Activated naive CD4-positive, alpha-beta T cell treated with anti-CD3 and anti-CD28 coated beads, Interleukin-2, amount 50 U/mL, for 72 hours (primary cell): ENCODE data around the gene FIBCD1. TPM values are rescaled to one million over a fixed set of nuclear protein-coding genes. Genes with fewer than 3 reads are reported as not detected.

Experiments used
- ATAC-seq, 2 donors: fragments of 150-1000 bp; cut with Tn5 transposase; 2 replicates each; pipeline ENCODE4 v1.10.0; 2021; ENCODE audit warnings: mild to moderate bottlenecking in 2 of 2, moderate library complexity in 2 of 2
- DNase-seq, 2 donors: peaks; one replicate each; pipeline ENCODE4 v3.0.0; 2021 to 2022; ENCODE audit warnings: low spot score in 2 of 2
- H3K27ac Mint-ChIP-seq, 2 donors: one replicate each; pipeline ENCODE4 v1.8.0; 2022; ENCODE audit warnings: mild to moderate bottlenecking in 2 of 2, mixed read lengths in 2 of 2
- H3K36me3 Mint-ChIP-seq, 2 donors: one replicate each; pipeline ENCODE4 v1.8.0; 2022; ENCODE audit warnings: mixed read lengths in 2 of 2
- H3K9me3 Mint-ChIP-seq, 2 donors: one replicate each; pipeline ENCODE4 v1.8.0; 2022; ENCODE audit warnings: mixed read lengths in 2 of 2
- total RNA-seq, 2 donors: library from RNA; stranded (reverse); gene quantifications; one replicate each; pipeline ENCODE4 v1.2.3, GENCODE V29; 2022

The FIBCD1 gene
- total RNA-seq, 2 donors from 2014 or later: not detected

DNA sequence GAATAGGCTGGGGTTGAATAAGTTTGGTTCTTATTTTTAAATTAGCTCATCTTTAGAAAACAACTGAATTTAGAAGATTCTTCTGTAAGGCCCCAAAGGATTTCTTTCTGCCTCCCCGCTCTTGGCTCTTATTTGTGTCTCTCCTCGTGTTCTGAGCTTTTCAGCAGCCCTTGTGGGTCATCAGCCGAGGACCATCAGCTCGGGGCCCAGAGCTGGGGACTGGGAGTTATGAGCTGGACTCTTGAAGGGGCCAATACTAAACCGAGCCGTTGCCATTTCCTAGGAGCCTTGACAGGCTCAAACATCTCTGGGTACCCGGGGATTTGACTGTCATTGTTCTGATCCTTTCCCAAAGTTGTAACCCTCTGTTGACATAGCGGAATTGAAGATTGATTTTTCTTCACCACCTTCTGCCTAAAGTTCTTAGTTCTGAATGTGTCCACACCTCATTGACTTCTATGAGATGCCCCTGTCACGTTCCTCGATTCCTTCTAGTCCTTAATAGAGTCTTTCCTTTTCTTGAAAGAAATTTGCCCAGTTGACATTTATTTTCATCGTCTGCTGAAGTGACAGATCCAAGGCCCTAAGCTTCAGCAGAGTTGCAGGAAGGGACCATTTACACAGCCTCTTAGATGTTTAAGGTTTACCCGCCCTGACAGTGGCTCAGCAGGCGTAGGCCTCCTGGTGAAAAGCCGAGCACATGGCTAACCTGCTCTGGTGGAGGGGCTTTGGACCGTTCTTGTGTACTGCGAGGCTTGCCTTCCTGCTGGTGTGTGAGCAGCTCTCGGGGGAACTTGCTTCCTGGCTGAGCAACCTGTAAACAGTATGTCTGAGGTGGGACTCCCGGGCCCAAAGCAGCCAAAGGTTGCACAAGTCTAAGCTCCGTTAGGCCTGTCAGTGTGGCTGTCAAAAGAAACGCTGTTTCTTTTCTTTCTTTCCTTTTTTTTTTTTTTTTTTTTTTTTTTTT lies 80.0 kb downstream of the FIBCD1 start:
- no peaks in the 10 kb centered on the region for H3K9me3 Mint-ChIP-seq
- DNase-seq (no peak), ATAC-seq (no peak)
- no peaks in the 10 kb centered on the region for H3K36me3 Mint-ChIP-seq
- no peak overlapping the region for H3K27ac Mint-ChIP-seq

DNA sequence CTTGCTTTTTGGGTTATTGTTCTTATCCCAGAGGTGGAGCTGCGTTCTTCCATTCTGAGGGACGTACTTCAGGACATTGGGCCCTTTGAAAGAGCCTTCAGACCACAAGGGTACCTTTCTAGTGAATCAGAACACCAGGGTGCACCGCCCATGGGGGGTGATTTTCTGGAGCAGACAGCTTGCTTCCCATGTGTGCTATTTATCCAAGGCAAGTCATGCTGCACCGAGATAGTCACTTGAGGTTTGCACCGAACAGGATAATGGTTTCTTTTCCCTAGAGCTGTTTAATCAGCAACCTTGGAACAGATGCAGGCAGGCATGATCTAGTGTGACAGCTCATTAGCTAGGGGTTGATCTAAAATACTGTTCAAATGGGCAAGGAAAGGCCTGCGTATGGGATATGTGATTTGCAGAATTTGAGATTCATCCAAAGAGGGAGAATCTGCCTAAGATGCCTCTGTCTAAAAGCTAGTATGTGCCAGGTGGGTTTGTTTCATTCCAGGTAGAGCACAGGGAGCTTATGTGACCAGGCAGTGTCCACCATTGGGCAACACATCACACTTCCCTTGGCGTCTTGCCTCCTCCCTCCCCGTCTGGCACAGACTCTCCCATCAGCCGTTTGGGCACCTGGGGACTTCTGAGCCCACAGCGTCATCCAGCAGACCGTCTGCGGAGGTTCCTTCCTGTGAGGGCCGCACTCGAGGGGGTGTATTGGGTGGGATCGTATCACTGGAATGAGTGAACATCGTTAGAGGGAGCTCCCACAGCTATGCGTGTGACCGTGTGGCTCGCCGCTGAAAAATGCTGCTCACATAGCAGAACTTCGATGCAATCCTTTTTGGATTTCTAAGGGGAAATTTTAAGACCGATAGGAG lies 80.9 kb downstream of the FIBCD1 start:
- Mint-ChIP-seq H3K9me3 (no peaks in the 10 kb centered on the region), H3K36me3 (no peaks in the 10 kb centered on the region), H3K27ac (no peak overlapping the region)
- ATAC-seq (no peak), DNase-seq (no peak)

DNA sequence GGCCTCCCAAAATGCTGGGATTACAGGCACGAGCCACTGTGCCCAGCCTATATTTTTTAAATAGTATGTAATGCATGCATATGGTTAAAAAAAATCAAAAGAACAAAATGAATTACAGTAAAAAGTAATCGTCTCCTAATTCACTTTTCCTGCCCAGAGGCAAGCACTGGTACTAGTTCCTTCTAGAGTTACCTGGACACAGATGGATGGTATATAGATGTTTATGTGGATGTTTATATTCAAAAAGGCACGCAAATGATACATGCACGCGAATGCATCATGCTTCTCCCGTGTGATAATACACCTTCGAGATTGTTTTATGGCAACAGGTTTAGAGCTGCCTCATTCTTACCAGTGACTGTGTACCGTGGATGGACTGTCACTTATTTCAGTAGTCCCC lies 82.6 kb downstream of the FIBCD1 start:
- ATAC-seq: no peak
- no peaks in the 10 kb centered on the region for H3K36me3 Mint-ChIP-seq
- H3K27ac Mint-ChIP-seq: no peak overlapping the region
- no peaks in the 10 kb centered on the region for H3K9me3 Mint-ChIP-seq
- no peak for DNase-seq

DNA sequence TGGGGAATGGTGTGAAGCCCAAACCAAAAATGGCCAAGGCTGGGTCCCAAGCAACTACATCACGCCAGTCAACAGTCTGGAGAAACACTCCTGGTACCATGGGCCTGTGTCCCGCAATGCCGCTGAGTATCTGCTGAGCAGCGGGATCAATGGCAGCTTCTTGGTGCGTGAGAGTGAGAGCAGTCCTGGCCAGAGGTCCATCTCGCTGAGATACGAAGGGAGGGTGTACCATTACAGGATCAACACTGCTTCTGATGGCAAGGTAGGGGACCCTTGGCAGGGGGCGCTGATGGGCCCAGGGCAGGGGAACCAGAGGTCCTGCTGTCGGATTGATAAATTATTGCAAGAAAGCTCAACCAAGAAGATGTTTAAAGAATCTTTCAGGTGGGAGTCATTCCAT lies 84.2 kb downstream of the FIBCD1 start:
- Mint-ChIP-seq H3K27ac (no peak overlapping the region), H3K36me3 (no peaks in the 10 kb centered on the region), H3K9me3 (no peaks in the 10 kb centered on the region)
- DNase-seq (no peak), ATAC-seq (no peak)

DNA sequence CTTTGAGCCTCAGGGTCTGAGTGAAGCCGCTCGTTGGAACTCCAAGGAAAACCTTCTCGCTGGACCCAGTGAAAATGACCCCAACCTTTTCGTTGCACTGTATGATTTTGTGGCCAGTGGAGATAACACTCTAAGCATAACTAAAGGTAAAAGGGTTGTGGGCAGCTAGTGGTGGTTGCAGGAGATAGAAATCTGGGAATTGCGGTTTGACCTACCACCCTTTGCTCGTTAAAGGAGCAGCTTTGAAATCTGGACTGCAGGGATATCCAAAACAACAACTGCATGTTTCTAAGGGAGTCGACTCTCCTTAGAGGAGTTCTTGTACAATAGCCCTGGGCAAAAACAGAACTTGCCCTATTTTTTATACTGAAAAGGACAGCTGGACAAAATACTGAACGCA lies 85.0 kb downstream of the FIBCD1 start:
- H3K9me3 Mint-ChIP-seq: no peaks in the 10 kb centered on the region
- peak overlapping the region in 1 of 2 donors; percentile 72 for H3K27ac Mint-ChIP-seq

DNA sequence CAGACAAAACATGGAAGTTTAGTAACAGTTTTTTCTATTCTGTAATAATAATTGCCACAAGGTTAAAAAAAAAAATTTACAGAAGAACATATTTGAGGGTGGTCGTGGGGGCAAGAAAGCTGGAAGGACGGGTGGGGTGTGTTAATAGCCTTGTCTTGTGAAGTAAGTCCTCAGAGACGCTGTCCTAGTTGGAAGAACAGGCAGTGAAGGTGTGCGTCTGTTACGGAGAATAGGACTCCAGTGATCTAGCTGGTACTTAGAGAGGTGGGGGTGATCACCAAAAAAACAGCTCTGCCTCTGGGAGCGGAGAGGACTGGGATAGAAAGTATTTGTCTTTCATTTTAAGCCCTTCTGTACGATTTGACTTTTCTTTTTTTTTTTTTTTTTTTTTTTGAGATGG lies 86.2 kb downstream of the FIBCD1 start:
- H3K27ac Mint-ChIP-seq: peak overlapping the region in 1 of 2 donors; percentile 15
- H3K36me3 Mint-ChIP-seq: no peaks in the 10 kb centered on the region
- DNase-seq (no peak), ATAC-seq (no peak)
- no peaks in the 10 kb centered on the region for H3K9me3 Mint-ChIP-seq

More for the DNA sequence above, 85.0 kb downstream of the FIBCD1 start:
- no peak for DNase-seq
- no peak for ATAC-seq
- no peaks in the 10 kb centered on the region for H3K36me3 Mint-ChIP-seq

Other genes with a start within 250 kb of the FIBCD1 start
- gene EXOSC2, start 245.5 kb downstream of the FIBCD1 start, total RNA-seq: 10 to 100 TPM; 68.8 to 84.8 TPM
- 10 to 100 TPM; 24.4 to 35.0 TPM for gene ABL1, start 104.0 kb downstream of the FIBCD1 start, total RNA-seq
- gene QRFP, start 42.4 kb downstream of the FIBCD1 start, total RNA-seq: not detected
- 1 to 10 TPM; 1.0 to 1.1 TPM for gene LAMC3, start 69.9 kb upstream of the FIBCD1 start, total RNA-seq
- gene AIF1L, start 157.3 kb upstream of the FIBCD1 start, total RNA-seq: 1 to 10 TPM in 1 of 2 donors, under 1 TPM in 1; 0.61 to 3.1 TPM
- 10 to 100 TPM; 46.4 to 75.5 TPM for gene NUP214, start 186.3 kb upstream of the FIBCD1 start, total RNA-seq